T-helper 22 cell (primary cell): ENCODE data around the gene MACROD2.
"Not testable (repeated sequence)": the region's sequence is repeated elsewhere in the genome, so short reads cannot be mapped to it uniquely, and the experiment has no call there.

Experiments
- DNase-seq: peaks from one replicate; pipeline ENCODE4 v3.0.0-alpha.2; 2020; ENCODE audit warnings: low read depth

The MACROD2 gene

DNA sequence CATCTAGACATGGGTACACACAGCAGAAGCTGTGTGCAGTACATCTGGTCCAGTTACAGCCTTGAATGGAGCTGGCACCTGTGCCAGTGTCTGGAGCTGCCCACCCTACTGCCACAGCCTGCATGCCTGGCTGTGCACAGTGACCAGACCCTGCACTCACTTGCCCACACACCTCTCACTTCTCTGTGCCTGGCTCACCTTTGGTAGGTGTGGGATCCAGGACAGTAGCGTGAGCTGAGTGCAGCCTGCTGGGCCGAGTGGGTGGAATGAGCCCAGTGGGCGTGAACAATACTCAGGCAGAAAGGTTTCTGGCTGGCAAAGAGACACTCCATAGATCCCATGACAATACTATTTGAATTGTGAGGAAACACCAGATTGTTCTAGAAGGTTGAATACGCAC lies 1181.6 kb downstream of the MACROD2 start:
- DNase-seq: no peak

DNA sequence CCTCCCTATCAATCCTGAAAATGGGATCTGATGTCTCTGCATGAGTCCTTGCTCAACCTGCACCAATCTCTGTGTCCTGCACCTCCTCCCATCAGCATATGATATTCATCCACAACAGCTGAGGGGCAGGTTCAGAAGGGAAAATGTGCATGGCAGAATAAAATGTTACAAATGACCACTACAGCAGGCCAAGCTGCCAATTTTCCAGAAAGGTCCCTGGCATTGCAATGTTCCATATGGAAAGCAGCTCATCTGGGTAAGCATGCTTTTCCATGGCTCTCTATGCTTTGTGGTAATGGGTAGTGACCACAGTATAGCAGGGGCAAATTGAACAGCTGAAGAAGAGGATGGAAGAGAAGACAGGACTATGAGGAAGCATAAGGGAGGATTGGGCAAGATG lies 1183.3 kb downstream of the MACROD2 start:
- DNase-seq: no peak

DNA sequence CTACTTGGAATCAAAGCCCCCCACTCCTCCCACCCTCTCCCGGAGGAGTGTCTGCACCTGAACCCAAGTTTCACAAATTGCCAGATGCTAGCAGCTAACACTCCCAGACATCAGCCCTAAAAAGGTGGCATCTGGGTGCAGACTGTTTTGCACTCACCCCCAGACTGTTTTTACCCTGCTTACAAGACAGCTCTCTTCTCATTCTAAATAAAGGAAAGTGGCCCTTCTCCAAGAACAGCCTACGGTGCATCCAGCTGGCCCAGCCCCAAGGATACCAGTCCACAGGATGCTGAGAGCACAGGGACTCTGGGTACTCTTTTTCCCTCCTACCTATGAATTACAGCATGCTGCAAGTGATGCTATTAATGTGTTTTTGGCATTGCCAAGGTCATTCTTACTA lies 1184.1 kb downstream of the MACROD2 start:
- DNase-seq: no peak

DNA sequence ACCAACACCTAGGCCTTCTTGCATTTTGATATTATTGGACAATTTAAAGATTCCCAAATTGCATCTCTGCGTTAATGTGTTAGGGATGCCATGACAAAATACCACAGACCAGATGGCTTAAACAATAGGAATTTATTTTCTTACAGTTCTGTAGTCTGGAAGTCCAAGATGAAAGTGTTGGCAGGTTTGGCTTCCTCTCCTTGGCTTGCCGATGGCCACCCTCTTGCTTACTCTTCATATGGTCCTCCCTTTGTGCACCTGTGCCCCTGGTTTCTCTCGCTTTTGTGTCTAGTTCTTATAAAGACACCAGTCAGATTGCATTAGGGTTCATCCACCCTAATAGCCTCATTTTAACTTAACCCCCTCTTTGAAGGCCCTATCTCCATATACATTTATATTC lies 1184.5 kb downstream of the MACROD2 start:
- no peak for DNase-seq

DNA sequence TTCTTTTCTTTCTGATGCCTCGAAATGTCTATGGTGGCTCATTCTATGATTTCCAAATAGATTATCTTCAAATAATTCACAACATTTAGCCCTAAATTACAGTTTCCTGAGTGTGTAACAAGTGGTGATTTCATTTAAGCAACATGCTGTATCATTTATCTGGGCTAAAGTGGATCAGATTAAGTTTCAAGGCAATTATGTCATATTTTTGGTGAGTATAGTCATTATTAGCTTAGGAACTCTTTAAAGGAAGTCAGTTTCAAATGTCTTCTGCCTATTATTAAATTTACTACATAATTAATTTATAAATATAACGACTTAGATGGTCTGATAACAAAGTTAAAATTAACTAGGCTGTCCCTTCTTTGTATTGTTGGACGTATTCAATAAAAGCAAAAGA lies 1190.0 kb downstream of the MACROD2 start:
- no peak for DNase-seq

DNA sequence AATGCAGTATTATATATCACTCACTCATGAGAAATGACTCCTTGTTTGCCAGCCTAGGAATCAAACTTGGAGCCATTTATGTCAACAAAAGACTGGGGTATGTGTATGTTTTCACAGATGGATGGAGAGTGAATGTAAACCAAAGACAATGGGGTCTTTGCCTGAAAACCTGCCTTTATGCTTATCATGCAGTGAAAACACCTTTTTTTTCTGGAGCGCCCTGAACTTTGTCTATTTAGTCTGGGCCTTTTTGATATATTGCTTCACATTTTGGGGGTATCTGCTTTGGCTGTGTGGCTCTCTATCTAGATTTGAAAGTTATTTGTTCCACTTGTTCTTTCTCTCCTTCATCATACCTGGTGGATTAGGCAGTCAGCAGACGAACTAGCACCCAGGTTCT lies 1190.6 kb downstream of the MACROD2 start:
- no peak for DNase-seq

DNA sequence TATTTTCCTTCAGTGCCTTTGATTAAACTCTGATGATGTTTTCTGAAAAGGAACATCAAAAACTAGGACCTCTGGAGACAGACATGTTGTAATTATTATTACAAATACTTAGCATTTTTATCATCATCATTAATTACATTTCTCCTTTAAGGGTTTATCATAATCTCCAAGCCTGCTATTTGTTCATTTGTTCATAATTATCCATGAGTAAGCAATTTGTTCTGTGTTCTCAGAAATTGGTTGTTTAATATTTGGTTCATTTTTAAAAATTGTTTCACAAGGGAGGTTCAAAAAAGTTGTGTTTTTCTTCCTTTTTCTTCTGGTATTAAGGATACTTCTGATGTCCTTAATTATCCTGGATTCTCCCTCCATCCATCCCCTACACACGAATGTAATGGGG lies 1192.3 kb downstream of the MACROD2 start:
- no peak for DNase-seq

DNA sequence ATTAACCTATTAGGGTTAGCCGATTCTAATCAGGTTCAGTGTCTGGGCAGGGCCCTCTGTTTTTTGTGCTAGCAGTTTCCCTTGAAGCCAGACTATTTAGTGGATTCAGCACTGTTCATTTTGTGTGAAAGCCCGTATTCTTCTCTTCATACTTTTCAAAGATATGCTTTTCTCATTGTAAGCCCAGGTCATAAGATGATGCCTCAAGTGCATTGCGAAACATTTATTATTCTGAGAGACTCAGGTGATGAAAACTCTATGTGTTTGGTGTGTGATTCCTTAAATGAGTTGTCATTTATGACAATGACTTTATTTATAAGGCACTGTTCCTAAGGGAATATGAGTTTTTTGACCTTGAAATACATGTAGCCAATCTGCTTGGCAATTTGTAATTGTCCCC lies 1193.1 kb downstream of the MACROD2 start:
- no peak for DNase-seq

DNA sequence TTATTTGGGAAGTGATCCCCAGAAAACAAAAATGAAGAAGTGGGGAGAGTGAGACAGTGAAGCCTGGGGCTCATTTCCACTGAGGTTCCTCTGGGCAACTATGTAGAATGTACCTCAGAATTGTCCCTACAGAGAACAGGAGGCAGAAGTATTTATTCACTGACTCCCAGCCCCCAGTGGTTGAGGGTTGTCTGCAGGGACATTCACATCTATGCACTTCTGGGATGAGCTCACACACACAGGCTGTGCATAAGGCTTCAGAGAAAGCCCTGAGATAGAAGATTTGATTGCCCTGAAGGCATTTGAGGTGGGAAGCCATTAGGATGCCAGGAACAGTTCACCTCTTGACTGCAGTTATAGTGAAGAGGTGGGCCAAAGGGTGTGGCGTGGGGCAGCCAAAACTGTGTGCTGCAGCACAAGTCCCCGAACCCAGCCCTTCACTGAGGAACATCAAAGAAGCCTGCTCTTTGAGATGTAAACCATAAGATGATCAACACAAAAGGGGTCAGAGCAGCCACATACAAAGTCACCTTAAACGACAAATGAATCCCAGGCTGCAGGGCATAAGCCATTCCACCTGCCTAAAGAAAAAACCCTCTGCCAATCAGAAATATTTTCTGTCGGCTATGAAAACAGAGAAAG lies 1195.9 kb downstream of the MACROD2 start:
- DNase-seq: no peak

DNA sequence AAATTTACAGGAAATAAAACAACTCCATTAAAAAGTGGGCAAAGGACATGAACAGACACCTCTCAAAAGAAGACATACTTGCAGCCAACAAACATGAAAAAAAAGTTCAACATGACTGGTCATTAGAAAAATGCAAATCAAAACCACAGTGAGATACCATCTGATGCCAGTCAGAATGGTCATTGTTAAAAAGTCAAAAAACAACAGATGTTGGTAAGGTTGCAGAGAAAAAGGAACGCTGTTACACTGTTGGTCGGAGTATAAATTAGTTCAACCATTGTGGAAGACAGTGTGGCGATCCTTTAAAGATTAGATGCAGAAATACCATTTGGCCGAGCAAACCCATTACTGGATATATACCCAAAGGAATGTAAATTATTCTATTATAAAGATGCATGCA lies 1200.1 kb downstream of the MACROD2 start:
- DNase-seq: no peak

DNA sequence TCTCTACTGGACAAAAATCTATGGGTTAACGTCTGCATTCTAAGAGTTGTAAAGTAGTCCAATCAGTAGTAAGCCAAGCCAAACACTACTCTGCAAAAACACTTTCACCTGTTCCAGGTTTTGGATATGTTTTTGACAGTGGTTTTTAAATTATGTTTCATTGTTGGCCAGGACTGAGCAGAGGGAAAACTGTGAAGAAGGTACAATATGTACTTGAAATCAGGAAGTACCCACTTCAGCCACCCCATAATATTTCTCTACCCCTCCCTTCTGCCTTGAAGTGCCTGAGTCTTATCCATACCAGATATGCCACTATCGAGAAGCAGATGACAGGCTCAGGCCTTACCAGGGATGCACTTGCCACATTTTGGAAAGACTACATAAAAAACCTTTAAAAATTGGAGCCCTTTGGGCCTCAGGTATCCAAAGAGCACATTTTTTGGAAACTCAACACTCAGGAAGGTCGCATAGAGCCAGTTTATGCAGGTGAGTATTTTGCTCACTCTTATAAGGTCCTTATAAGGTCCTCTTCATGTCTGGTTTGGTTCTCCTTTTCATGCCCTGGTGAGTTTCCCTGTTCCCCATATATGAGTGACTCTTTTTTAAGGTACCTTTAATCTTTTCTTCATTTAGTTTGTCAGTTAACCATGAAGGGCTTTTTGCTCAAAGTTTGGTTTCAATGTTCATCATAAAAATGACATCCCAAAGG lies 1201.4 kb downstream of the MACROD2 start:
- no peak for DNase-seq

DNA sequence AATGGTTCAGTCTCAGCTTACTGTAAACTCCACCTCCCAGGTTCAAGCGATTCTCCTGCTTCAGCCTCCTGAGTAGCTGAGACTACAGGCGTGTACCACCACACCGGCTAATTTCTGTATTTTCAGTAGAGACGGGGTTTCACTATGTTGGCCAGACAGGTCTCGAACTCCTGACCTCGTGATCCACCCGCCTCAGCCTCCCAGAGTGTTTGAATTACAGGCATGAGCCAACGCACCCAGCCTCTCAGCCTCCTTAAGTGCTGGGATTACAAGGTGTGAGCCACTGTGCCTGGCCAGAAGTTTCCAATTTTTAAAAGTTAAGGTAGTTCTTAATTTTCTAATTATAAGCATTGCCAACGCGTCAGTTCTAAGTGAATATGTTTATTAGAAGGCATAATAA lies 1202.7 kb downstream of the MACROD2 start:
- DNase-seq: not testable (repeated sequence)

DNA sequence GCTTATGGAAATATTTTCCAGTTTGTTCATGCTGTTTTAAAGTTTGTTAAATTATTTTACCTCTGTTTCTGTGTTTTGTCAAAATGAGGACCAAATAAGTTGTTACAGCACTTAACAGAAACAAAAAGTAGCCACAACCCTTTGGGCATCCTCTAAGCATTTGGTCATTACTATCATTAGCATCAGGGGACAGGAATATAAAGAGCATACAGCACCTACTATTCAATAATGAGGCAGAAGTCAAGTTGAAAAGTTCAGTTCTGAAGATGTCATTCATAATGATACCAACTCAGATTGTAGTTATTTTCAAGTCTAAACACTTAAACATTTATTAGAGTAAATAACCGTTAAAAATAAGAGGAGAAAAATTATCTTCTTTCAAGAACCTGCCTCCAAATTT lies 1204.4 kb downstream of the MACROD2 start:
- DNase-seq: no peak

DNA sequence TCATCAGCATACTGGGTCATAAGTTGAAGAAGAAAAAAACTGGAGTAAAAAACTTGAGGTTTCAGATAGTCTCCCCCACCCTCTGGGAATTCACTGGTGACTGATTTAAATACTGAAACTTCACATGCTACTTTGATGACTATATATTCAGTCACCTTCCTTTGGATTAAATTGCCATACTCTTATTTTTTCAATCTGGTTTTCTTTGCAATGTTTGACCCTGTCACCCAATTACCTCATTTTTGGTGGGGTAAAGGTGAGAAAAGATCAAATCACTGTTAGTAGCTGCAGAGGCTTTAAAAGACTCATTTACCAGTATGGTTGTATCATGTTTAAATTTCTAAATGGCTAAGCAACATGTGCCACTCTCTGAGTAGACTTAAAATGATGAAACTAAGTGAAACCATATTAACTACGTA lies 1204.8 kb downstream of the MACROD2 start:
- DNase-seq: no peak

DNA sequence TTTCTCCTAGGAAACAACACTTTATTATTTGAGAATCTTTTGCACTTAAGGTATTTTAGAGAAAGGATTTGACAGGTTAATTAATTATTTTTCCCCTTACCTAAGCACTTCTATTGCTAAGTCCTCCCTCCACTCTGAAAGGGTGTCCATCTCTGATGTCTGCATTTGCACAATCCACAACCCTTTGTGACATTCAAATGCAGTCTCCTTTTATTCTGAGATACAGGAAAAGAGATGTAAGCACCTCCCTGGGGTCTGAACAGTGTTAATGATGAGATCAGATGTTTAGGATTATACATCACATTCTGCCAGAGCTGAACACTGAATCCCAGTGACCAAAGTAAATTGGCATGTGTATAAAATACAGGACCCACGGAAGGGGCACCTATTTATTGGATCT lies 1206.3 kb downstream of the MACROD2 start:
- DNase-seq: no peak

DNA sequence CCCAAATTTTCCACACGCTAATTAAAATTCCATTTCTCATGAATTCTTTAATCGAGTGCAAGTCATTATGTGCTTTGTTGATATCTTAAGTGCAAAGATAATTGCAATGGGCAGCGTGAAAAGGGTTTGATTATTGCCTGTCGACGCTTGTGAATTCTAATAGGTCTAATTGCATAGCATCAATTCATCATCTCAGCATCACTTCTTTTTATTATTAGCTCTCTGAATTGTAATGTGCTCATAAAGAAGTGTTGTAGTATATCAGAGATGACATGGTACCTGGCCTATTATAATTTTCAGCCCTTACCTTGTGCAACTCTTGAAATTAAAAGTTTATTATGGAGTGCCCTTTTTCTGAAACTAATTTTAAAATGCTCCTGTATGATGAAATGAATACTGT lies 1208.9 kb downstream of the MACROD2 start:
- DNase-seq: no peak

DNA sequence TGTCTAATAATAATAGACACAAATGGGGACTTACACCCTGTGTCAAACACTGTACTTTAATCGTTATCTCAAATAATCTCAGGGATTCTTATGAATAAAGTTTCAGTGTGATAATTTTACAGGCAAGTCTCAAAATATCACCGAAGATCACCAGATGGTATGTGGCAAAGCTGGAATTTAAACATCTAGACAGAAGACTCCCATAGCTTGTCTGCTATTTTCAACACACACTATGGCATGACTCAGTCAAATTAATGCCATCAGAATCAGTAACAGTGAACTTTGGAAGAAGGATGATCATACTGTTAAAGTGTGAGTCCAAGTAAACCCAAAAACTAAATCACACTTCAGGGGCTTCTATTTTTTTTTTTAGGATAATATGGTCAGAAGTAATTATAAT lies 1209.7 kb downstream of the MACROD2 start:
- DNase-seq: no peak

DNA sequence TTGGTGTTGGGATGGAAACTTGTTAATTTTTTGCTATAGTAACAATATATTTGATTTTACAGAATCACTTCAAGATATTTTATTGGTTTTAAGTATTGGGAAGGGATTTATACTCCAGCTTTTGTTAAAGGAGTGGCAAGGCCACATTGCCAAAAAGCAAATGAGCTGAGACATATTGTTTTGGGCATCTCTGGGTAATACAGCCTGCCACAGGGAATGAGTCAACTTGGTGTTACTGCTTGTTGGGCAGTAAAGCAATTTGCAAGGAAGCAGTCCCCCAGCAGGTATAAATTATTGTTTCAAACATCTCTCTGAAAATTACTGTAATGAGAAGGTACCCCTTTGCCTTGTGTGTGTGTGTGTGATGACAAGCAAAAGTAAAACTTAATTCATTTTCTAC lies 1210.4 kb downstream of the MACROD2 start:
- no peak for DNase-seq

DNA sequence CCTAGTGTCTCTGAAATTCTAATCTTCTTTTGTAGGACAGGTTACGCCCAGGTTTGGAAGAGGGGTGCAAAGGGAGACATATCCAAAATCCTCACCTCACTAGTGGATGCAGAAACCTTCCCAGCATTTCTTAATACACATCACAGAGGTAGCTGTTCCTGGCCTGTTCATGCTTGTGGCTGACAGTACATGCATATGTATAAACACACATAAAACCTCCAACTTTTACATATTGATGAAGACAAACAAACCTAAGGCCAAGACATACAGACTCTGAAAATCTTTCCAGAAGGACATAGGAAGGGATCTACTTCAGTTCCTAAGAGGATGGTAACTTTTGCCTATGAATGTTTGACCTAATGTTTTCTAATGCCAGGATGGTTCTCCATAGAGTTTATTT lies 1214.2 kb downstream of the MACROD2 start:
- DNase-seq: no peak

DNA sequence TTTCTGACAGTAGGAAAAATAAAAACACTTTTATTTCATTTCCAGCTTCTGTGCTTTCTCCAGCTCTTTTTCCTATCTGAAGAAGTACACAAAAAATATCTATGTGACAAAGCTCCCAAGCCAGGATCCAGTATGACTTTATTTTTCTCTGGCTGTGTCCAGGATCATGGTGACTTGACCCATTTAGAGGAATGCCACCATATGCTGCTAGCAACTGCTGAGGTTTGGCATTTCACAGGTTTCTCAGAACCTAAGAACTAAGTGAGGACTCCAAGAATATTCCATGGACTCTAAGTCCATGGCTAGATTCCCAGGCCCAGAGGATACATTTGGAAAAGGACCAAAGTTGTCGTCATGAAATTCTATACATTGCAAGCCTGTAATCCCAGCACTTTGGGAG lies 1218.7 kb downstream of the MACROD2 start:
- DNase-seq: no peak

DNA sequence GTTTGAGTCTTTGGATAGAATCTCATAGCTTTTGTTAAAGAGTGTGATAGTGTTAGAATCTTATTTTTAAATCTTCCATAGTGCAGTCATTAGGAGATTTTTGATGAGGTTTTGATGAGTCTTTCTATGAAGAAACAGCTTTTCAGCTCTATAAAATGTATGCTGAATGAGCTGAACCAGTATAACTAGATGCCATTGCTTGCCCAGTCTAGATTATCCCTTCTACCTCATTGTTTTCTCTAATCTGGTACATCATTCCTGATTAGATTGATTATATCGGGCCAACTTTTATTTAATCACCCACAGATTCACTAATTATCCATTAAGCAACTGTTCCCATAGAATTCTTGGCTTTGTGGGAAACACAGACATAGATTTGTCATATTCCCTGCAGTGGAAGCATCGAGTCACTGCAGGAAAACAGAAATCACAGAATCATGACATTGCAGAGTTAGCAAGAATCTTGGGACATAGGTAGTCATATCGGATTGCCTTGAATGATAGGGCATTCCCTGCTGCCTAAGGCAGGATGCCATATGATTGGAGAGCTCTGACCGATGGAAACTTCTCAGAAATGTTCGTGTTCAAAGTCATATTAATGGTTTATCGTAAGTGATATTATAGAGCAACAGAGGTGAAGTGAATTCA lies 1224.8 kb downstream of the MACROD2 start:
- DNase-seq: no peak

DNA sequence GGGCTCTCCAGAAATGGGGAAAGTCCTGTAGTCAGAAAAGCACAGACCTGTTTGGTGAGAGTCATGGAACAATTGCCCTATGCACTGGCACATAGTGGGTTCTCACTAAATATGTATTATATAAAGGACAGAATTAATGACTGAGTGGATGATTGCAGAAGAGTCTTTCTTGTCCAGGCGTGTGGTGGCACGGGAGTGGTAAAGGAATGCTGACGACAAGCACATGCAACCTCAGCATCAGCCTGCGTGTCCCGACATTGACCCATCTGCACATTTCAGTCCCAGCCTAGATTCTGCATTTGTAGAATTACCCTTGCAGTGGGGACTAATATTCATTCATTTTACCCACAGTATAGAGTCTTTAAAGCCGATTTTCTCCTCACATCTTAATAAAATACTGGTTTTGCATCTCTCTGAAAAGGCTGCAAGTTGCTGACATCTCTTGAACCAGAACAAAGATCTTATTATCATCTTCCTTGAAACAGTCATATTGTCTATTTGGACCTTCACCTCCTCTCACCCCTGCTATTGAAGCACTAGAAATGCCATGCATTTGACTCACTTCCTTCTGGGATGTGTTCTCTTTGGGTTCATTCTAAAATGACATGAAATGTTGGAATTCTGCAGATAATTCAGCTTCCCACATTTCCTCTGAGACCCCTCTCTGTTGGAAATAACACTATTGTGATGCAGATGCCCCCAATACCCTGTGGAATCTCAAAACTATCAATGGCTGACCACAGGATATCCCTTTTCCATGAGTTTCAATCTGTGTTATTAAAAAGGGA lies 1225.7 kb downstream of the MACROD2 start:
- no peak for DNase-seq
